GM19193 (cell line): ENCODE results near the gene ZNF547.
A peak's percentile ranks its signal among the peaks of the same experiment; 100 is the strongest.

Experiments
- POLR2A ChIP-seq: IDR thresholded peaks from 4 replicates; pipeline ENCODE4 v1.6.1; 2011; ENCODE audit not compliant: insufficient read depth, insufficient read length; ENCODE audit errors: extremely low read depth

Gene ZNF547

GRCh38 chr19:57359300-57359699 lies 4.1 kb upstream of the ZNF547 start:
- no peak for TF ChIP-seq POLR2A

GRCh38 chr19:57362419-57362818 lies 932 bp upstream of the ZNF547 start:
- TF ChIP-seq POLR2A = no peak

DNA sequence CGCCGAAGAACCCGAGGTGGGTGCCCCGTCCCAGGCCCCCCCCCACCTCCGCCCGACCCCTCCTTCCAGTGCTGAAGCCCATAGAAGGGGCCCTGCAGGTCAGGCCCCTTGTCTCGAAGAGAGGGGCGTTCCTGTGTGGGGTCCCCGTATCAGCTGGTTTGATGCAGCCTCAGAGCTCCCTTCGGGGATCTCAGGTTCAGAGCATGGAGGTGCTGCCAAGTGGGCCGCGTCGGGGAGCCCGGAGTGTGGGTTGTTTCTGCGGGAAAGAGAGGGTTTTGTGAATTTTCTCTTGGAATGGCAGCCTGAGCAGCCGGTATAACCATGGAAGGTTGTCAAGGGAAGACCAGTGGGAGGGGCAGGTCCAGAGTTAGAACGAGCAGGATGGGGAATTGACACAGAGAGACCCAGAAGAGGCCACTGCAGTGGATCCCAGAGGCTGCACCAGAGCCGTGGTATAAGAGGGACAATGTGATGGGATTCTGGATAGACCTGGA lies 384 bp downstream of the ZNF547 start:
- TF ChIP-seq POLR2A = no peak

- no peak for TF ChIP-seq POLR2A
These were observed 3.4 kb downstream of the ZNF547 start for GRCh38 chr19:57366776-57367175.

GRCh38 chr19:57374179-57374578 lies 10.8 kb downstream of the ZNF547 start:
- TF ChIP-seq POLR2A = no peak

DNA sequence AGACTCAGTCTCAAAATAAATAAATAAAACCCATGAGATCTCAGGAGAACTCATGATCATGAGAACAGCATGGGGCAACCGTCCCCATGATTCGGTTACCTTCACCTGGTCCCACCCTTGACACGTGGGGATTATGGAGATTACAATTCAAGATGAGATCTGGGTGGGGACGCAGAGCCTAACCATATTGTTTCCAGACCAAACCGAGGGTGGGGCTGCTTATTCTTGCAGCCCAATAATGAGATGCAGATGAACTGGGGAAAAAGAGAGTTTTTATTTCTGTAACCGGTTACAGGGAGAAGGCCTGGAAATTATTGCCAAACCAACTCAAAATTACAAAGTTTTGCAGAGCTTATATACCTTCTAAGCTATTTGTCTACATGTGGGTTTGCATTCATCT lies 12.8 kb downstream of the ZNF547 start:
- no peak for TF ChIP-seq POLR2A

GRCh38 chr19:57377498-57378146 lies 14.3 kb downstream of the ZNF547 start:
- no peak for TF ChIP-seq POLR2A

DNA sequence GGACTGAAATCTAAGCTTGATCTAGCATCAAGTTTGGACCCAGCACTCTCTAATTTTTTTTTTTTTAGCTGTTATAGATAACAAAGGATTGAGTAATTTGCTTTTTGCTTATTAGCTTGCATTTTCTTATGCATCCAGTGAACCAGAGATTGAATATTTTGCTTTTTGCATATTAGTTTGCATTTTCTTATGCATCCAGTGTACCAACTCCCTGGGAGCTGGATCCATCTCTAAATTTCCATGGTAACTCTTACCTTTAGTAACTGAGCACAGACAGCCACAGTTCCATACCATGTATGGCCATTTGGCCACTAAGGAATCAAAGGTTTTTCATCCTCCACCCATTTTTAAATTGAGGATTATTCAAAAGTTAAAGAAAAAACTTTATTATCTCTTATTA lies 17.6 kb downstream of the ZNF547 start:
- no peak for TF ChIP-seq POLR2A

- TF ChIP-seq POLR2A = no peak
These were observed 19.6 kb downstream of the ZNF547 start for GRCh38 chr19:57382806-57383488.

GRCh38 chr19:57389194-57389729 lies 25.9 kb downstream of the ZNF547 start:
- no peak for TF ChIP-seq POLR2A

DNA sequence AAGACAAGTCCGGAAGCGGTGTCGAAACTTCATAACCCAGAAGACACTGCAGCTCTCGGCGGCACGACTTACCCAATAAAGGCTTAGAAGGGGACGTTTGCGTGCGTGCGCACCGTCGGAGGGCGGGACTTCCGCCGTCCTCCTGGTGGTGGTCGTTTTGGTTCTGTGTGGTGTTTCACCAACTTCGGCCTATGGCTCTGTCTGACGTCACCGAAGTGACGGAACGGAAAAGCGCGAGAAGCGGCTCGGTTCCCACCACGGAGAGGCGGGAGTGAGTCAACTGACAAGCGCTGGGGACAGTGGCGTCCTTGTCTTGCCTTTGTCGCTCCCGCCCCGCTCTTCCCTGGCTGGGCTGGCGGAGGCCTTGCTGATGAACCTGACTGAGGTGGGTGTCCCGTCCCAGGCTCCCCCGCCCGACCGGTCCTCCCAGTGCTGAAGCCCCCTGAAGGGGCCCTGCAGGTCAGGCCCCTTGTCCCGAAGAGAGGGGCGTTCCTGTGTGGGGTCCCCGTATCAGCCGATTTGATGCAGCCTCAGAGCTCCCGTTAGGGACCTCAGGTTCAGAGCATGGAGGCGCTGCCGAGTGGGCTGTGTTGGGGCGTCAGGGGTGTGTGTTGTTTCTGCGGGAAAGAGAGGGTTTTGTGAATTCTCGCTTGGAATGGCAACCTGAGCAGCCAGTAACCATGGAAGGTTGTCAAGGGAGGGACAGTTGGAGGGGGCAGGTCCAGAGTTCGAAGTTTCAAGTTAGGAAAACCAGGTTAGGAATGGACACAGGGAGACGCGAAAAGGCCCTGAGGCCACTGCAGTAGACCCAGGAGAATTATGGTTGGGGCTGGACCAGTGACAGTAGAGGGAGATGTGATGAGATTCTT lies 26.6 kb downstream of the ZNF547 start, which contains the start of gene ZNF548:
TSS of gene ZNF548 (plus strand) at position 125 of the 869 bp plus-strand sequence. CDS start at position 371, 246 bp downstream.
- peak; percentile 50 for TF ChIP-seq POLR2A

- TF ChIP-seq POLR2A = no peak
These were observed 32.4 kb downstream of the ZNF547 start for GRCh38 chr19:57395710-57396109.

- no peak for TF ChIP-seq POLR2A
These were observed 35.5 kb downstream of the ZNF547 start for GRCh38 chr19:57398868-57399267.

DNA sequence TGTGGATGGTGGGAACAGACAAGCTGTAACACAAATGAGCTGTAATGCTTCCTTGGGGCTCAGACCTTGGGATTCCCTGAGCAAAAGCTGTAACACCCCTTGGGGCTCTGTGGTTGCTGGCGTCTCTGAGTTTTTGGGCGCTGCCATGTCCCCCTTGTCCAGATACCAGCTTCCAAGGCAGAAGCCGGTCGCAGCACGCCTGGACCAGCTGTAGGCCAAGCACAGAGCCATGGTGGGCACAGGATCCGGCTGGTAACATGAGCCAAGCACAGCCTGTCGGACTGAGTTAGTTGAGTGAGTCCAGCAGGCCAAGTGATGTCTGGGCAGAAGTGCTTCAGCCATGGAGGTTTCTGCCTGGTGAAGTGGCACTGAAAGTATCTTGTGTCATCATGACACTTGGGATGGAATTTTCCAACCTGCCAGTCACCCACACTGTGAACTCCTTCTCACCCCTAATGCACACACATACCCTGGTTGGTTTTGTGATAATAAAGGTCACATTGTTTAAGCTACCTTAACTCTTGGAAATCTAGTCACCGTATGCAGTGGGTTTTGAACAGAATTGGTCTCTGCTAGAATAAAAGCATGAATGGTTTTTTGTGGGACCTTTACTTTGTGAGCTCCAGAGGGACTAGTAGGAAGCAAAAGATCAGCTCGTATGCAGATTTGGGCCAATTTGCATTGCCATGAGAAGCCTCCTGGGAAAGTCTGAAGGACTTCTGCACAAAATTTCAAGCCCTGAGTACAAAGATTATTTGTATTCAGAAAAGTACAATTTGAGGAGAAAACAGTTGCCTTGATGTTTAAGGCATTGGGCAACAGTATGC lies 40.6 kb downstream of the ZNF547 start:
- no peak for TF ChIP-seq POLR2A
